Keratinocyte (primary cell): ENCODE results near the gene ZNF860. TPM values are rescaled to one million over a fixed set of nuclear protein-coding genes. Genes with fewer than 3 reads are reported as not detected.
A peak's percentile ranks its signal among the peaks of the same experiment; 100 is the strongest.

Experiments
- DNase-seq: peaks from one replicate; pipeline ENCODE4 v3.0.0-alpha.2; 2011; ENCODE audit warnings: low read depth, missing footprints, low spot score
- FAIRE-seq: peaks from 2 replicates; lab custom pipeline; 2011; peaks lifted over from hg19 to GRCh38; lab: Jason Lieb, UNC
- H2AFZ ChIP-seq: 2 replicates; pipeline ENCODE4 v1.6.0; 2012; ENCODE audit warnings: low read length, control low read depth, inconsistent platforms; ENCODE audit not compliant: control insufficient read depth
- H3K27ac ChIP-seq: 2 replicates; pipeline ENCODE4 v1.5.1; 2011; ENCODE audit warnings: low read length; ENCODE audit not compliant: control insufficient read depth, insufficient read depth
- H3K27me3 ChIP-seq: 3 replicates; pipeline ENCODE4 v1.6.0; 2011; ENCODE audit warnings: low read length; ENCODE audit not compliant: control insufficient read depth, insufficient read depth; ENCODE audit errors: extremely low read depth
- H3K36me3 ChIP-seq, 2 experiments: 2 replicates in 1 of 2; 3 replicates in 1 of 2; pipeline ENCODE4 v1.5.1; 2011; ENCODE audit warnings: low read length in 2 of 2, mild to moderate bottlenecking in 1 of 2; ENCODE audit not compliant: control insufficient read depth in 2 of 2, insufficient read depth in 2 of 2; ENCODE audit errors: extremely low read depth in 1 of 2
- H3K4me1 ChIP-seq: 3 replicates; pipeline ENCODE4 v1.5.1; 2011; ENCODE audit warnings: low read length; ENCODE audit not compliant: control insufficient read depth, insufficient read depth; ENCODE audit errors: extremely low read depth
- H3K4me2 ChIP-seq: 3 replicates; pipeline ENCODE4 v1.6.0; 2011; ENCODE audit warnings: low read depth, low read length; ENCODE audit not compliant: control insufficient read depth, insufficient read depth; ENCODE audit errors: extremely low read depth
- H3K4me3 ChIP-seq, 3 experiments: fragments of 200-600 bp in 1 of 3; sonication (generic) in 1 of 3; 2 replicates in 2 of 3; 3 replicates in 1 of 3; pipeline ENCODE4 v1.5.1; 2011 to 2016; ENCODE audit warnings: low read length in 3 of 3, mild to moderate bottlenecking in 3 of 3, control low read depth in 2 of 3, inconsistent platforms in 1 of 3, low read depth in 1 of 3, mixed read lengths in 1 of 3, mixed run types in 1 of 3, moderate library complexity in 1 of 3; ENCODE audit not compliant: control insufficient read depth in 2 of 3, insufficient read depth in 2 of 3; ENCODE audit errors: extremely low read depth in 1 of 3
- H3K79me2 ChIP-seq: 2 replicates; pipeline ENCODE4 v1.6.0; 2012; ENCODE audit warnings: low read length; ENCODE audit not compliant: control insufficient read depth, insufficient read depth
- H3K9ac ChIP-seq: 3 replicates; pipeline ENCODE4 v1.6.0; 2011; ENCODE audit warnings: low read length; ENCODE audit not compliant: control insufficient read depth, insufficient read depth; ENCODE audit errors: extremely low read depth
- H3K9me1 ChIP-seq: 3 replicates; pipeline ENCODE4 v1.6.0; 2011; ENCODE audit warnings: low read length; ENCODE audit not compliant: control insufficient read depth, insufficient read depth; ENCODE audit errors: extremely low read depth
- H3K9me3 ChIP-seq: 2 replicates; pipeline ENCODE4 v1.5.1; 2012; ENCODE audit warnings: low read depth, low read length; ENCODE audit not compliant: control insufficient read depth
- H4K20me1 ChIP-seq: 3 replicates; pipeline ENCODE4 v1.6.0; 2011; ENCODE audit warnings: low read length; ENCODE audit not compliant: control insufficient read depth, insufficient read depth; ENCODE audit errors: extremely low read depth
- CTCF ChIP-seq, 3 experiments: IDR thresholded peaks in 1 of 3; conservative IDR thresholded peaks in 1 of 3; optimal IDR thresholded peaks in 1 of 3; 2 replicates in 2 of 3; 3 replicates in 1 of 3; pipeline versions ENCODE3 to v1.5.1; 2011; ENCODE audit warnings: low read length in 3 of 3, mild to moderate bottlenecking in 3 of 3, moderate library complexity in 2 of 3, control low read depth in 1 of 3, inconsistent platforms in 1 of 3; ENCODE audit not compliant: insufficient read depth in 2 of 3; ENCODE audit errors: extremely low read depth in 1 of 3
- EZH2 ChIP-seq: IDR thresholded peaks from one replicate; pipeline ENCODE4 v1.6.1; 2012; ENCODE audit warnings: inconsistent platforms, mild to moderate bottlenecking, low read length, moderate library complexity
- dilution Hi-C: fragments of 300-500 bp; cut with MboI; formaldehyde crosslinking; loops from one replicate; pipeline ENCODE4 v1.7.0; 2020; ENCODE audit warnings: low sequenced_read_pairs; ENCODE audit not compliant: extremely low pct_ligation_motif_present
- polyA plus RNA-seq, 5 experiments: library from polyadenylated mRNA; depleted of rRNA in 3 of 5; stranded (reverse) in 3 of 5; stranded (forward) in 1 of 5; unstranded in 1 of 5; fragments of >200 nt; gene quantifications; 1 replicate in 1 of 5; 2 replicates in 3 of 5; 3 replicates in 1 of 5; pipeline versions ENCODE4 v1.2.1 to v1.2.3, GENCODE V29; 2011 to 2012; ENCODE audit warnings: missing spikeins in 2 of 5, low read depth in 1 of 5, low replicate concordance in 1 of 5

The ZNF860 gene
- polyA plus RNA-seq, 1 donor (not counting 4 experiments of a cell fraction or from before 2014, with no cell fraction given), result 10.3 TPM

GRCh38 chr3:32004113-32004765, 22.7 kb downstream of the ZNF860 start:
- Histone ChIP-seq H3K9ac (no peak overlapping the region), H3K79me2 (no peaks in the 10 kb centered on the region), H3K4me1 (no peaks in the 10 kb centered on the region), H3K4me3 (no peak overlapping the region), H3K9me1 (no peaks in the 10 kb centered on the region), H2AFZ (no peak overlapping the region), H3K27me3 (no peaks in the 10 kb centered on the region), H3K4me2 (no peak overlapping the region), H3K27ac (no peak overlapping the region), H4K20me1 (no peaks in the 10 kb centered on the region), H3K36me3 (peaks cover 0 to 2% of the 10 kb centered on the region in 2 experiments), H3K9me3 (no peaks in the 10 kb centered on the region)
- FAIRE-seq (no peak), DNase-seq (no peak)
- dilution Hi-C loops, result loop anchor here (25.0 kb wide), 1 partner anchor 133 kb away; no protein-coding TSS in a partner anchor
- TF ChIP-seq CTCF (optimal IDR thresholded peaks at IDR 0.05 in 1 of 3, IDR thresholded peaks at IDR 0.05 in 1 of 3, conservative IDR thresholded peaks at IDR 0.05 in 1 of 3; ENCODE audit: extremely low read depth in 1 of 3, insufficient read depth in 2 of 3, low read length in 3 of 3) (peak; percentile 23 to 39 (median 33)), EZH2 (no peak)

GRCh38 chr3:32009101-32009500, 27.6 kb downstream of the ZNF860 start:
- FAIRE-seq, result peak; percentile 51
- Histone ChIP-seq H2AFZ (no peak overlapping the region), H3K27me3 (no peaks in the 10 kb centered on the region), H4K20me1 (no peaks in the 10 kb centered on the region), H3K4me2 (no peak overlapping the region), H3K9ac (no peak overlapping the region), H3K4me3 (no peak overlapping the region), H3K9me3 (peaks cover 1% of the 10 kb centered on the region), H3K36me3 (no peaks in the 10 kb centered on the region), H3K79me2 (no peaks in the 10 kb centered on the region), H3K9me1 (no peaks in the 10 kb centered on the region), H3K4me1 (no peaks in the 10 kb centered on the region), H3K27ac (no peak overlapping the region)
- DNase-seq, result no peak
- dilution Hi-C loops, result loop anchor here (25.0 kb wide), 1 partner anchor 128 kb away; no protein-coding TSS in a partner anchor
- no peak for TF ChIP-seq EZH2
- no peak for TF ChIP-seq CTCF (optimal IDR thresholded peaks at IDR 0.05 in 1 of 3, IDR thresholded peaks at IDR 0.05 in 1 of 3, conservative IDR thresholded peaks at IDR 0.05 in 1 of 3; ENCODE audit: extremely low read depth in 1 of 3, insufficient read depth in 2 of 3, low read length in 3 of 3)
